ENCODE results near the gene NLRP7. TPM values are rescaled to one million over a fixed set of nuclear protein-coding genes. Genes with fewer than 3 reads are reported as not detected.

NLRP7 gene
- total RNA-seq, 1 donor from 2014 or later: not detected

DNA sequence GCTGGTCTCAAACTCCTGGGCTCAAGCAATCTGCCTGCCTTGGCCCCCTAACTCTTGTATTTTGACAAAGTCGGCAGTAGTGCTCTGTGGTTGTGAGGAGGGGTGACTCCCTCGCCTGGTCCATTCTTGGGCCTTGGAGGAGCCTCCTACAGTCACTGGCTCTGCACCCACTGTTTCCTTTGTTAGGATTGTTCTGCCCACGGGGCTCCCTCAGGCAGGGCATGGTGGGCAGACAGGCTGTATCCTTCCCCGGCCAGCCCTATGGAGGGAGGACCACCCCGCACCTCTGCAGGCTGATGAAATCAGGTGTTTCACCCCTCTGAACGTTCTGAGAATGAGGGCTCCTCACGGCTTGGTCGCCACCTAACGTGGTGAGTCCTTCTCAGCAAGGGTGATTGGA lies 64.1 kb downstream of the NLRP7 start:
- intact Hi-C loops (cut with micrococcal nuclease): no loop called here
- no peak for ATAC-seq
- no peak for DNase-seq

DNA sequence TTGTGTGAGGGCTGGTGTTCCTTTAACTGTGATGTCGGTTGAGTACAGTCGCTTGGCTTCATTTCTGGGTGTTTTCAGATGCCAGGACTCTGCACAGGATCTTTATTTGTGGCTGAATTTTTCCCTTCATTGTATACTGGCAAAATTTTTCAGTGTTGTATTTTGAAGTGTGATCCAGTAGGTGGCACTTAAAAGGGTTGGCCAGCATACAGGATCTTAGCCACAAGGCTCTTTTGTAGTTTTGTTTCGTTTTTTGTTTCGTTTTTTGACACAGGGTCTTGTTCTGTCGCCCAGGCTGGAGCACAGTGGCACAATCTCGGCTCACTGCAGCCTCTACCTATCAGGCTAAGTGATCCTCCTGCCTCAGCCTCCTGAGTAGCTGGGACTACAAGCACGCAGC lies 64.6 kb downstream of the NLRP7 start:
- intact Hi-C loops (cut with micrococcal nuclease): no loop called here
- no peak for DNase-seq
- no peak for ATAC-seq

DNA sequence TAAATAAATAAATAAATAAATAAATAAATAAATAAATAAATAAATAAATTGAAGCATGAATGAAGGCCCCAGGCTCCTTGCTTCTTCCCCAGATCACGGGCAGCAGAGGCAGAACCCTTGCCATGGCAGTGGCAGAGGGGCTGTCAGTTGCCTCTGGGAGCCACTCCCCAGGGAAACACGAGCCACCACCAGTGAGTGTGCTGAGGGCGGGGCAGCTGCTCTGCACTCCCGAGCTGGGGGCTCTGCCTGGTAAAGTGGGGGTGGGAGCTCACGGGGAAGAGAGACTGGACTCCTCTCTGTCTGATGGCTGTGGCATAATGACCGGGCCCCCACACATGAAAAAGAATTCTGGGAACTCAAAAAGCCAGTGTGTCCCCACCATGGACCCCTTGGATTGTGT lies 65.4 kb downstream of the NLRP7 start:
- intact Hi-C loops (cut with micrococcal nuclease): no loop called here
- no peak for DNase-seq
- ATAC-seq: no peak

DNA sequence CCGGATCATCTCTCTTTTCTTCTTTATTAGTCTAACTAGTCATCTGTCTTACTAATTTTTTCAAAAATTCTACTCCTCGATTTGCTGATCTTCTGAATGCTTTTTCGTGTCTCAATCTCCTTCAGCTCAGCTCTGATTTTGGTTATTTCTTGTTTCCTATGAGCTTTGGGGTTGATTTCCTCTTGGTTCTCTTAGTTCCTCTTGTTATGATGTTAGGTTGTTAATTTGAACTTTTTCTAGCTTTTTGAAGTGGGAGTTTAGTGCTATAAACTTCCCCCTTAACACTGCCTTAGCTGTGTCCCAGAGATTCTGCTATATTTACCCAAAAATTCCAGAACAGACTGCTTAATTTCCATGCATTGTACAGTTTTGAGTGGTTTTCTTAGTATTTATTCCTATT lies 69.9 kb downstream of the NLRP7 start:
- ATAC-seq (no peak), DNase-seq (no peak)

DNA sequence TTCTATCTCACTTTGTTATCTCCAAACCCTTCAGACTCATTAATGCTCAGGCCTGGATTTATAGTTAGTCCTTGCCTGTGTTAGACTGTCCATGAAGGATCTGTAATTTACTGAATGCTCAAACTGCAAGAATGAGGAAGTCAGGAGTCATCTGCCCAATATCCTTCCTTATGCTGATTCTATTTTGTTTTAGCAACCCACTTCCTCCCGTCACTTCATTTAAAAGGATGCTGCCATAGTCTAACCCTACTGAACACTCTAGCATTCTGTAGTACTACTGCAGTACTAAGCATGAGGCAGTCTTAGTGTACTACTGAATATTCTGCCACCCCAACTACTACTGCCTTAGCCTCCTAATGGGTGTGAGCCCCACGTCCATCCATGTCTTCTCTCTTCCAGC lies 71.8 kb downstream of the NLRP7 start:
- DNase-seq (no peak), ATAC-seq (peak; percentile 18)
- intact Hi-C loops (cut with micrococcal nuclease): no loop called here

More for the DNA sequence above, 69.9 kb downstream of the NLRP7 start:
- intact Hi-C loops (cut with micrococcal nuclease): no loop called here

DNA sequence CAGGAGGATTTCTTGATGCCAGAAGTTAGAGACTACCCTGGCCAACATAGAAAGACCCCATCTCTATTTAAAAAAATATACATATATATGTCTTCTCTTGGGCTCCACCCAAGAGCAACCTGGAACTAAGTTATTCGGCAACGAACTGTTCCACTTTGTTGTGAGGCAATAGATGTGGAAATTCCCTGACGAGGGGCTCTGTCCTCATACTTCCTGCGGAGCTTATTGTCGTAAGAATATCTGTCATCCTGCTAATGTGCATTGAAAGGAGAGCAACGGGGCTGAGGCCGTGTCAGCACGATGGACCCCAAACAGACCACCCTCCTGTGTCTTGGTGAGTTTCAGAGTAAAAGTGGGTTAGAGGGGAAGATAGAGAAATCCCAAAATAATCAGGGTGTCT lies 73.3 kb downstream of the NLRP7 start, which contains the start of gene FCAR:
Gene FCAR (plus strand): TSS at position 246 of the 400 bp plus-strand sequence. CDS start 55 bp downstream, at position 301.
- DNase-seq: no peak
- no peak for ATAC-seq
- intact Hi-C loops (cut with micrococcal nuclease): no loop called here

Other genes starting within 250 kb of the NLRP7 start
- gene KIR3DL3, start 223.1 kb downstream of the NLRP7 start, total RNA-seq: not detected
- not detected for gene KIR2DL3, start 209.0 kb downstream of the NLRP7 start, total RNA-seq
- gene KIR2DL1, start 177.7 kb downstream of the NLRP7 start, total RNA-seq: not detected
- gene KIR2DL4, start 143.9 kb downstream of the NLRP7 start, total RNA-seq: not detected
- not detected for gene KIR3DL1, start 131.1 kb downstream of the NLRP7 start, total RNA-seq
- gene KIR2DS4, start 114.9 kb downstream of the NLRP7 start, total RNA-seq: not detected
- not detected for gene KIR3DL2, start 97.1 kb downstream of the NLRP7 start, total RNA-seq
- gene FCAR, start 73.3 kb downstream of the NLRP7 start, total RNA-seq: 0.32 TPM
- gene NCR1, start 41.4 kb downstream of the NLRP7 start, total RNA-seq: 0.27 TPM
- 0.67 TPM for gene NLRP2, start 18.8 kb upstream of the NLRP7 start, total RNA-seq
- gene GP6, start 90.7 kb upstream of the NLRP7 start, total RNA-seq: not detected
- 52.0 TPM for gene RDH13, start 115.6 kb upstream of the NLRP7 start, total RNA-seq
- gene EPS8L1, start 128.3 kb upstream of the NLRP7 start, total RNA-seq: 2.7 TPM
- gene PPP1R12C, start 170.1 kb upstream of the NLRP7 start, total RNA-seq: 141 TPM
- 50.2 TPM for gene TNNT1, start 201.7 kb upstream of the NLRP7 start, total RNA-seq
- 5,071 TPM for gene TNNI3, start 210.2 kb upstream of the NLRP7 start, total RNA-seq
- 0.87 TPM for gene DNAAF3, start 219.1 kb upstream of the NLRP7 start, total RNA-seq
- not detected for gene SYT5, start 232.8 kb upstream of the NLRP7 start, total RNA-seq

All from left ventricle myocardium superior (tissue), 1 donor.